Vagina (tissue), 2 donors: Measurements from ENCODE around the gene APH1A.
"Not testable (repeated sequence)": the region's sequence is repeated elsewhere in the genome, so short reads cannot be mapped to it uniquely, and the experiment has no call there.

Source experiments
- POLR2A ChIP-seq, 2 donors: fragments of 450-650 bp; IDR thresholded peaks; one replicate each; pipeline ENCODE4 v1.6.1; 2017; ENCODE audit warnings: antibody characterized with exemption in 2 of 2, mild to moderate bottlenecking in 2 of 2, moderate library complexity in 2 of 2
- POLR2AphosphoS5 ChIP-seq, 2 donors: sonication (generic); formaldehyde crosslinking; IDR thresholded peaks; one replicate each; pipeline ENCODE4 v1.9.0; 2017; ENCODE audit warnings: antibody characterized with exemption in 2 of 2, mild to moderate bottlenecking in 2 of 2, low read depth in 1 of 2; ENCODE audit not compliant: insufficient read depth in 1 of 2
- TF ChIP-seq, protein P1 (sequence below), 3 experiments: fragments of 450-650 bp in 2 of 3; fragments of 200-600 bp in 1 of 3; sonication (generic) in 1 of 3; IDR thresholded peaks; one replicate each; pipeline ENCODE4 v1.5.1; 2017 to 2019; ENCODE audit warnings: antibody characterized with exemption in 3 of 3, mild to moderate bottlenecking in 2 of 3, moderate library complexity in 2 of 3

DNA sequence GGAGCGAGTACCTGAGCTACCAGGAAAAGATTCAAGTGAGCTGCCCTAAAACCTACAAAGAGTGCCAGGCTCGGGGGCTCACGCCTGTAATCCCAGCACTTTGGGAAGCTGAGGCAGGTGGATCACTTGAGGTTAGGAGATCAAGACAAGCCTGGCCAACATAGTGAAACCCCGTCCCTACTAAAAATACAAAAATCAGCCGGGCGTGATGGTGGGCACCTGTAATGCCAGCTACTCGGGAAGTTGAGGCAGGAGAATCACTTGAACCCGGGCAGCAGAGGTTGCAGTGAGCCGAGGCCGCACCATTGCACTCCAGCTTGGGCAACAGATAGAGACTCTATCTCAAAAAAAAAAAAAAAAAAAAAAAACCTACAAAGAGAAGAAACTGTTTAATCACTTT lies 35.9 kb downstream of the APH1A start:
- not testable (repeated sequence) for TF ChIP-seq POLR2A (IDR thresholded peaks at IDR 0.05); POLR2AphosphoS5 (IDR thresholded peaks at IDR 0.05; ENCODE audit: insufficient read depth in 1 of 2, low read depth in 1 of 2)
- TF ChIP-seq, protein P1, sequence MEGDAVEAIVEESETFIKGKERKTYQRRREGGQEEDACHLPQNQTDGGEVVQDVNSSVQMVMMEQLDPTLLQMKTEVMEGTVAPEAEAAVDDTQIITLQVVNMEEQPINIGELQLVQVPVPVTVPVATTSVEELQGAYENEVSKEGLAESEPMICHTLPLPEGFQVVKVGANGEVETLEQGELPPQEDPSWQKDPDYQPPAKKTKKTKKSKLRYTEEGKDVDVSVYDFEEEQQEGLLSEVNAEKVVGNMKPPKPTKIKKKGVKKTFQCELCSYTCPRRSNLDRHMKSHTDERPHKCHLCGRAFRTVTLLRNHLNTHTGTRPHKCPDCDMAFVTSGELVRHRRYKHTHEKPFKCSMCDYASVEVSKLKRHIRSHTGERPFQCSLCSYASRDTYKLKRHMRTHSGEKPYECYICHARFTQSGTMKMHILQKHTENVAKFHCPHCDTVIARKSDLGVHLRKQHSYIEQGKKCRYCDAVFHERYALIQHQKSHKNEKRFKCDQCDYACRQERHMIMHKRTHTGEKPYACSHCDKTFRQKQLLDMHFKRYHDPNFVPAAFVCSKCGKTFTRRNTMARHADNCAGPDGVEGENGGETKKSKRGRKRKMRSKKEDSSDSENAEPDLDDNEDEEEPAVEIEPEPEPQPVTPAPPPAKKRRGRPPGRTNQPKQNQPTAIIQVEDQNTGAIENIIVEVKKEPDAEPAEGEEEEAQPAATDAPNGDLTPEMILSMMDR (IDR thresholded peaks at IDR 0.05) = not testable (repeated sequence)
